ENCODE measurements around the gene SNPH. TPM values are rescaled to one million over a fixed set of nuclear protein-coding genes. Genes with fewer than 3 reads are reported as not detected.
A peak's percentile ranks its signal among the peaks of the same experiment; 100 is the strongest.
"Not testable (repeated sequence)": the region's sequence is repeated elsewhere in the genome, so short reads cannot be mapped to it uniquely, and the experiment has no call there.

The SNPH gene, protein sequence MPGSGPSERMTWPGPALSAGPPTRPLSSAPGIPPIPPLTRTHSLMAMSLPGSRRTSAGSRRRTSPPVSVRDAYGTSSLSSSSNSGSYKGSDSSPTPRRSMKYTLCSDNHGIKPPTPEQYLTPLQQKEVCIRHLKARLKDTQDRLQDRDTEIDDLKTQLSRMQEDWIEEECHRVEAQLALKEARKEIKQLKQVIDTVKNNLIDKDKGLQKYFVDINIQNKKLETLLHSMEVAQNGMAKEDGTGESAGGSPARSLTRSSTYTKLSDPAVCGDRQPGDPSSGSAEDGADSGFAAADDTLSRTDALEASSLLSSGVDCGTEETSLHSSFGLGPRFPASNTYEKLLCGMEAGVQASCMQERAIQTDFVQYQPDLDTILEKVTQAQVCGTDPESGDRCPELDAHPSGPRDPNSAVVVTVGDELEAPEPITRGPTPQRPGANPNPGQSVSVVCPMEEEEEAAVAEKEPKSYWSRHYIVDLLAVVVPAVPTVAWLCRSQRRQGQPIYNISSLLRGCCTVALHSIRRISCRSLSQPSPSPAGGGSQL
- 2.9 and 3.0 TPM in 2 replicates for total RNA-seq (2014; rRNA removed; shearing (Covaris generic))

DNA sequence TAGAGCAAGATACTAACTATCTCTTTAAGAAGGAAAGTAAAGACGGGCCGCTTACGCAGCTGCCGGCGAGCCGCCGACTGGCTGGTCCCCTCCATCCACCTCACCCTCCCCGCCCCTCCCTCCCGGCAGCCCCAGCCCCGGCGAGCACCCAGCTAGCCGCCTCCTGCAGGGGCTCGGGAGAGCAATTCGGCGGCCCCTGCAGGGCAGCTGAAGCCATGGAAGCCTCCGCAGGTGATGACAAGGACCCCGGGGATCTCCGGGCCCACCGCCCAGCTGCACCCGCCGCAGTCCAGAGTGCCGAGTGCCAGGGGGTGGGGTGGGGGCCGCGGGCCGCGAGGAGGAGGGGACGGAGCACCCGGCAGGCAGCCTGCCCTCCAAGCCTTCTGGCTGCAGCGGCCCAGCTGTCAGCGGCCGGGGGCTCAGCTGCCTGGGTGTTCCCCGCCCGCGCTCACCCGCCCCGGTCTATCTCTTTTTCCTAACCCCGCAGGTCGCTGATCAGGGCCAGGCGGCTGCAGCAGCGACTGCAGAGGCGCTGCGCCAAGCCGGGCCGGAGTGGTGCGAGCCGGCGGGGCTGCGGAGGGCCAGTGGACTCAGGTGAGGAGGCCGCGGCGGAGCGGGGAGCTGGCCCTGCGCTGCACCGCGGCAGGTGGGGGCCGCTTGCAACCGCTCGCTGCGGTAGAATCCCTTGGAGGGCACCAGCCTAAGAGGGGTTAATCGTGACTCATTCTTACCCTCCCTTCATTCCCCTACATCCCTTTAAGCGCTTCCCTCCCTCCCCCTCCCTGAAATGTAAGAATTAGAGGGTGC is at the start of gene SNPH:
SNPH (plus strand) TSS at position 128 of the 807 bp plus-strand sequence. CDS start 29,946 bp downstream, outside the sequence.
- Histone ChIP-seq H3K4me1 (0 out of 2 replicates have a peak, but pooled peaks cover 4% of the 10 kb centered on the region), H3K4me3 (peak within 1 kb of the TSS; percentile 61), H3K9me3 (replicated peaks) (no peaks in the 10 kb centered on the region), H3K27ac (peak within 1 kb of the TSS; percentile 4; the same call in 1 of the 2 replicates), H3K27me3 (no peaks in the 10 kb centered on the region), H3K36me3 (no peaks in the 10 kb centered on the region)
- DNase-seq = peak; percentile 78 to 80

DNA sequence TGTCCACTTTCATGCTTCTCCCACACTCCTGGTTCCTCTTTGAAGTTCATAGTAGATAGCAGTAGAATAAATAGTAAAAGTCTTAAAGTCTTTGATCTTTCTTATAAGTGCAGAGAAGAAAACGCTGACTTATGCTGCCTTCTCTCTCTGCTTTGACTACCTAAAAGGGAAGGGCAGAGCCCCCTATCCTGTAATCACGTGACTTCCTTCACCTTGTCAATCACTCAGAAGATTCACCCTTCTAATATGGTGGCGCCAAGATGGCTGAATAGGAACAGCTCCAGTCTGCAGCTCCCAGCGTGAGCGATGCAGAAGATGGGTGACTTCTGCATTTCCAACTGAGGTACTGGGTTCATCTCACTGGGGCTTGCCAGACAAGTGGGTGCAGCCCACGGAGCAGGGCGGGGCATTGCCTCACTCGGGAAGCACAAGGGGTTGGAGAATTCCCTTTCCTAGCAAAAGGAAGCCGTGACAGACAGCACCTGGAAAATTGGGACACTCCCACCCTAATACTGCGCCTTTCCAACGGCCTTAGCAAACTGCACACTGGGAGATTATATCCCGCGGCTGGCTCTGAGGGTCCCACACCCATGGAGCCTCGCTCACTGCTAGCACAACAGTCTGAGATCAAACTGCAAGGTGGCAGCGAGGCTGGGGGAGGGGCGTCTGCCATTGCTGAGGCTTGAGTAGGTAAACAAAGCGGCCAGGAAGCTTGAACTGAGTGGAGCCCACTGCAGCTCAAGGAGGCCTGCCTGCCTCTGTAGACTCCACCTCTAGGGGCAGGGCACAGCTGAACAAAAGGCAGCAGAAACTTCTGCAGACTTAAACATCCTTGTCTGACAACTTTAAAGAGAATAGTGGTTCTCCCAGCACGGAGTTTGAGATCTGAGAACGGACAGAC is 49.3 kb upstream of the SNPH start:
- DNase-seq; H3K4me3 ChIP-seq; H3K4me1 ChIP-seq; H3K9me3 ChIP-seq (replicated peaks); H3K27ac ChIP-seq; H3K36me3 ChIP-seq: not testable (repeated sequence)
- H3K27me3 ChIP-seq = peaks cover 16% of the 10 kb centered on the region; the same call in 1 of the 2 replicates

DNA sequence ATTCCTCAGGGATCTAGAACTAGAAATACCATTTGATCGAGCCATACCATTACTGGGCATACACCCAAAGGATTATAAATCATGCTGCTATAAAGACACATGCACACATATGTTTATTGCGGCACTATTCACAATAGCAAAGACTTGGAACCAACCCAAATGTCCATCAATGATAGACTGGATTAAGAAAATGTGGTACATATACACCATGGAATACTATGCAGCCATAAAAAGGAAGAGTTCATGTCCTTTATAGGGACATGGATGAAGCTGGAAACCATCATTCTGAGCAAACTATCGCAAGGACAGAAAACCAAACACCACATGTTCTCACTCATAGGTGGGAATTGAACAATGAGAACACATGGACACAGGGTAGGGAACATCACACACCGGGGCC is 43.3 kb upstream of the SNPH start:
- not testable (repeated sequence) for H3K4me1 ChIP-seq; DNase-seq; H3K36me3 ChIP-seq; H3K27me3 ChIP-seq; H3K9me3 ChIP-seq (replicated peaks); H3K4me3 ChIP-seq; H3K27ac ChIP-seq

DNA sequence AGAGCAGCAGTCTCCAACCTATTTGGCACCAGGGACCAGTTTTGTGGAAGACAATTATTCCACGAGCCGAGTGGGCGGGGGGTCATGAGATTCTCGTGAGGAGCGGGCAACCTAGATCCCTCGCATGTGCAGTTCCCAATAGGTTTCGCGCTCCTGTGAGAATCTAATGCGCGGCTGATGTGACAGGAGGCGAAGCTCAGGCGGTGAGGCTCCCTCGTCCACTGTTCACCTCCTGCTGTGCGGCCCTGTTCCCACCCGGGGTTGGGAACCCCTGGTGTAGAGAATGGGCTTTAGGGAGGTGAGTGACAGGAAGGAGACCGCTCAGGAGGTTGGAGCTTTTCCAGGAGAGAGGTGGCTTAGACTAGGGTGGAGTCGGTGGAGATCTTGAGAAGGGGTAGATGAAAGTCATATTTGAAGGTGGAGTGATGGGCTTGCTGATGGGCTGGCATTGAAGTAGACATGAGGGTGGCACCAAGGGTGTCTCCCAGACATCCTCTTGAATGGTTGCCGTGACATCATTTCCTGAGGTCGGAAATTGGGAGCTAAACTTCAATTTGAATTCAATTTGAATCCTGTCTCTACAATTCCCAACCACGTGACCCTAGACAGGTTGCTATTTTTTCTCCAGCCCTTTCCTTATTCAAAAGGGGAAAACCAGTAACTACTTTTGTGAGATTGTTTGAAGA is 41.7 kb upstream of the SNPH start:
- no peak overlapping the region for H3K27ac ChIP-seq
- H3K27me3 ChIP-seq = peaks cover 12% of the 10 kb centered on the region
- no peaks in the 10 kb centered on the region for H3K36me3 ChIP-seq
- no peaks in the 10 kb centered on the region for H3K9me3 ChIP-seq (replicated peaks)
- DNase-seq = no peak
- H3K4me3 ChIP-seq = no peak overlapping the region
- H3K4me1 ChIP-seq = no peaks in the 10 kb centered on the region; the same call in 1 of the 2 replicates

DNA sequence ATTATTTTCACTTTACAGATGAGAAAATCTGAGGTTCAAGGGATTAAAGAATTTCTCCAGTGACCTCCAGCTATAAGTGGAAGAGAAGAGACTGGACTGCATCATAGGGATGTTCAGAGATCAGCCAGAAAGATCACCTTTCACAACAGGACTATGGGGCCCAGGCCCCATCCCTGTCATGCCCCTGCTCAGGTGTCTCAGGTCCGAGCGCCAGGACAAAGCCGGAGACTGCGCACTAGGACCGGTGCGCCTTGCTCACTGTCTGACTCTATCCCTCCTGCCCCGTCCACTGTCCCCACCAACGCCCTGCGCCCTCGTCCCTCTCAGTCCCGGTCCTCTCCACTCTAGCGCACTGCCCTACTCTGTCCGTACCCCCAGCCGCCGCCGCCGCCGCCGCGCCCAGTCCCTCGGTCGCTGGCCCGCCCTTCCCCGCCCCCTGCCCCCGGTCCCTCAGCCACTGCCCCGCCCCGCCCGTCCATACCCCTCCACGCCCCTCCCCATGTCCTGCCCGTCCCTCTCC is 40.8 kb upstream of the SNPH start:
- Histone ChIP-seq H3K4me1 (no peaks in the 10 kb centered on the region; the same call in 1 of the 2 replicates), H3K9me3 (replicated peaks) (no peaks in the 10 kb centered on the region), H3K27ac (no peak overlapping the region), H3K36me3 (no peaks in the 10 kb centered on the region), H3K27me3 (peaks cover 19% of the 10 kb centered on the region), H3K4me3 (peak overlapping the region; percentile 44)
- no peak for DNase-seq

DNA sequence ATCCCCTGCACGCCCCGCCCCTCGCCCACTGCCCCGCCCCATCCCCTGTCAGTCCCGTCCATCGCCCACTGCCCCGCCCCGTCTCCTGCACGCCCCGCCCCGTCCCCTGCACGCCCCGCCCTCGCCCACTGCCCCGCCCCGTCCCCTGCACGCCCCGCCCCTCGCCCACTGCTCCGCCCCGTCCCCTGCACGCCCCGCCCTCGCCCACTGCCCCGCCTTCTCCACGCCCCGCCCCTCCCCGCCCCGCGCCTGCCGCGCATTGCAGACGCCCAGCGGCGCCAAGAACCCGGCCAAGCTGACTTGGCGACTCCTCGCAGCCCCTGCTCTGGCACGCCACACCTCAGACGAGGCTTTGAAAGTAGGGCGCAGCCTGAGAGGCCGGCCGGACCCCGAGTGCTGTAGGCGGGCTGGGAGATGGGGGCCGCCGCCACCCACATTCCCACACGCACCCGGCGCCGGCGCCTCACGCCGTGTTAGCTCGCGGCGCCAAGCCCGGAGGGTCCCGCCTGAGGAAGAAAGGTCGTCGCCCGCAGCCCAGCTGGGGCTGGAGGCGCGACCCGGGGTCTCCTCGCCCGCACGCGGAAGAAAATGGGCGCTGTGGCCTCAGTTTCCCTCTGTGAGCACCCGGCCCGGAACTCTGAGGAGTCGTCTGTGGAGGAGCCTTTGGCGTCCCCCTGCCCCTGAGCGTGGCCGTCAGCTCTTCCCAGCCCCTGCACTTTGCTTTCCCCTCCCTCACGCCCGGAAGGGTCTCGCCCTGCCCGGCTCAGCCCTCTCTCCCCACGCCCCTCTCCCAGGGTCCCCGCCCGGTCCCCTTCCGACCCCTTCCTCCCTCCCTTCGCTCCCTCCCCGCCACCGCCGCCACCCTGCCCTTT is 40.1 kb upstream of the SNPH start, which contains the start of gene RAD21L1:
RAD21L1 (plus strand) TSS at position 262 of the 872 bp plus-strand sequence. CDS start 2,410 bp downstream, outside the sequence.
- Histone ChIP-seq H3K4me1 (no peaks in the 10 kb centered on the region; the same call in 1 of the 2 replicates), H3K27me3 (peaks cover 23% of the 10 kb centered on the region), H3K4me3 (peak within 1 kb of the TSS; percentile 67), H3K27ac (peak within 1 kb of the TSS; percentile 47; the same call in 1 of the 2 replicates), H3K9me3 (replicated peaks) (no peaks in the 10 kb centered on the region), H3K36me3 (no peaks in the 10 kb centered on the region)
- peak; percentile 78 to 83 for DNase-seq

DNA sequence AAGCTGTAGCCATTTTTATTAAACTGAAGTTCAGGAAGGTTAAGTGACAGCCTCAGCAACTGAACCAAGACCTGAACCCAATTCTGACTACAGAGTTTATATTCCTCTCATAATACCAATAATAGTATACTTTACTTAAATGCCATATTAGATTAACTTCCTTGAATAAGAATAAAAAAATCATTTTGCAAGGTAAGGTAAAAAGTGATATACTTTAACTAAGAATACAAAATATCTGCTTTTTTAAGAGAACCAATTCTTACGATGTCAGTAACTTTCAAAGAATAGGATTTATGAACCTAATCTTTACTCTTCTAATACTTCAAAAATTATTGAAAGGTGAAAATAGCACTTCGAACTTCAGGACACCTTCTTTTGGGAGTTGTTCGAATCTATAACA is 36.6 kb upstream of the SNPH start:
- Histone ChIP-seq H3K4me3 (no peak overlapping the region), H3K36me3 (no peaks in the 10 kb centered on the region), H3K27ac (no peak overlapping the region), H3K9me3 (replicated peaks) (no peaks in the 10 kb centered on the region), H3K4me1 (no peaks in the 10 kb centered on the region; the same call in 1 of the 2 replicates), H3K27me3 (peaks cover 23% of the 10 kb centered on the region)
- no peak for DNase-seq

DNA sequence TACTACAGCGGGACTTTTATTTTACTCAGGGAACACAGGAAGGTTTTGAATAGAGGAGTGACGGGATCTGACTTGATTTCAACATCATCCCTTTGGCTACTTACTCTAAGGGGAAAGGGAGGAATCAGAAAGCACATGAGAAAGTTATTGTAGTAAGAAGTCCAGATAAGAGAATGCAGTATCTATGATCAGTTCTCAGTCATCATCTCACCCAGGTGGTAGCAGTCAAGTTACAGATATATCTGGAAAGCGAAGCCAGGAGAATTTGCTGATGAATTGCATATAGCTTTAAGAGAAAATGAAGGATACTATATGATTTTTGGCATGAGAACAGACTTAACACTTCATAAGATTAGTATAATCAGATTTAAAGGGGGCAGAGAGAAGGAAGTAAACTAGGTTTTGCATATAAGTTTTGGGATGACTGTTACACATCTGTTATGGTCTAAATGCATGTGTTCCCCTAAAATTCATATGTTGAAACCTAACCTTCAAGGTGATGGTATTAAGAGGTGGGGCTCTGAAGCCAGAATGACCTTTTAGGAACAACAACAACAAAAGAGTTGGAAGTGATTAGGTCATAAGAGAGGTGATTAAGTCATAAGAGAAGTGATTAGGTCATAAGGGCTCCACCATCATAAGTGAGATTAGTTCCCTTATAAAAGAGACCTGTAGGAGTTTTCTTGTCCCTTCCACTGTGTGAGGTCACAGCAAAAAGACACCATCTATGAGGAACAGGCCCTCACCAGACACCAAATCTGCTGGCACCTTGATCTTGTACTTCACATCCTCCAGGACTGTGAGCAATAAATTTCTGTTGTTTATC is 33.6 kb upstream of the SNPH start:
- no peak for DNase-seq
- H3K27ac ChIP-seq = no peak overlapping the region
- peaks cover 16% of the 10 kb centered on the region for H3K27me3 ChIP-seq
- no peak overlapping the region for H3K4me3 ChIP-seq
- no peaks in the 10 kb centered on the region for H3K4me1 ChIP-seq
- H3K36me3 ChIP-seq = no peaks in the 10 kb centered on the region
- no peaks in the 10 kb centered on the region for H3K9me3 ChIP-seq (replicated peaks)

DNA sequence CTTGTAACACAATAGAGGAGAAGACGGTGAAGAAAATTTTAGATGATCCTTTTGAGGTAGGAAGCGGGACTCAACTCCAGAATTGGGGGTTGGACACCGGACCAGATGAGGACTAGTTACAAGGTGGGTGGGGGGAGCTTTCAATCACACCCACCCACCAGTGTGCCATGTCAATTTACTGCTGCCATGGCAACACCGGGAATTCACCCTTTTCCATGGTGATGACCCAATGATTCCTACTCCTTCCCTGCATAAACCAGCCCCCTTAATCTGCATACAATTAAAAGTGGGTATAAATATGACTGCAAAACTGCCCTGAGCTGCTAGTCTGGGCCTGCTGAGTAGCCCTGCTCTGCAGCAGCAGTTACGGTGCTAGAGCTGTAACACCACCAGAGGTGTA is 25.5 kb upstream of the SNPH start:
- H3K9me3 ChIP-seq (replicated peaks) = no peaks in the 10 kb centered on the region; the same call in 1 of the 2 replicates
- peaks cover 11% of the 10 kb centered on the region for H3K27me3 ChIP-seq
- no peak overlapping the region for H3K27ac ChIP-seq
- no peaks in the 10 kb centered on the region; the same call in 1 of the 2 replicates for H3K4me1 ChIP-seq
- no peak for DNase-seq
- H3K4me3 ChIP-seq = no peak overlapping the region
- no peaks in the 10 kb centered on the region for H3K36me3 ChIP-seq

DNA sequence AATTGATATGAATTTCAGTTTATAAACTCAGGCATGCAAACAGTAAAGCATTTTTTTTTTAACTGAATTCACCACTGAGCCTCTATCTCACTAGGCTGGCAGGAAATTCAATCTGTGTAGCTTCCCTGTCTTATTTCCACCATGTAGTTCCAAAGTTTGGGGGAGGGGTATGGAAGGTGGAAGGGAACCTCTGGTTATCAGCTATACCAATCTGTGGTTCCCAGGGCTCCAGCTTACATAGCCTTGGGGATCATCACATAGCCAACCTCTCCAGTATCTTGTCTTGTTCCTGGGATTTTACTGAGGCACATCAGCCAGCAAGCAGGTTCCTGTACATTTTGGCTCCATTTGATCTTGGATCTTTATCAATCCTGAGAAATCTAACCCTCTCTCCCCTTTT is 24.6 kb upstream of the SNPH start:
- no peak for DNase-seq
- H3K9me3 ChIP-seq (replicated peaks) = no peaks in the 10 kb centered on the region; the same call in 1 of the 2 replicates
- no peak overlapping the region for H3K4me3 ChIP-seq
- no peak overlapping the region for H3K27ac ChIP-seq
- H3K4me1 ChIP-seq = peaks cover 2% of the 10 kb centered on the region; the same call in 1 of the 2 replicates
- peaks cover 11% of the 10 kb centered on the region for H3K27me3 ChIP-seq
- no peaks in the 10 kb centered on the region for H3K36me3 ChIP-seq

DNA sequence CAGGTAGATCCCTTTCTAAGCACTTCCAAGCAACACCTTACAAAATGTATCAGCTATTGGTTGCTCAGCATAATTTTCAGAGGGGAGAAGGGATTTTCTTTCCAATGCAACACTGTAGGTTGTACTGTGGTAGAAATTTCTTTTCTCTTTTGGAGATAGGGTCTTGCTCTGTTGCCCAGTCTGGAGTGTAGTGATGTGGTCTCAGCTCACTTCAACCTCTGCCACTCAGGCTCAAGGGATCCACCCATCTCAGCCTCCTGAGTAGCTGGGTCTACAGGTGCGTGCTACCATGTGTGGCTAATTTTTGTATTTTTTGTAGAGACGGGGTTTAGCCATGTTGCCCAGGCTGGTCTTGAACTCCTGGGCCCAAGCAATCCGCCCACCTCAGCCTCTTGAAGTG is 24.0 kb upstream of the SNPH start:
- no peak overlapping the region for H3K4me3 ChIP-seq
- no peaks in the 10 kb centered on the region; the same call in 1 of the 2 replicates for H3K9me3 ChIP-seq (replicated peaks)
- H3K4me1 ChIP-seq = peaks cover 2% of the 10 kb centered on the region; the same call in 1 of the 2 replicates
- peaks cover 11% of the 10 kb centered on the region for H3K27me3 ChIP-seq
- H3K36me3 ChIP-seq = no peaks in the 10 kb centered on the region
- no peak for DNase-seq
- H3K27ac ChIP-seq = no peak overlapping the region

DNA sequence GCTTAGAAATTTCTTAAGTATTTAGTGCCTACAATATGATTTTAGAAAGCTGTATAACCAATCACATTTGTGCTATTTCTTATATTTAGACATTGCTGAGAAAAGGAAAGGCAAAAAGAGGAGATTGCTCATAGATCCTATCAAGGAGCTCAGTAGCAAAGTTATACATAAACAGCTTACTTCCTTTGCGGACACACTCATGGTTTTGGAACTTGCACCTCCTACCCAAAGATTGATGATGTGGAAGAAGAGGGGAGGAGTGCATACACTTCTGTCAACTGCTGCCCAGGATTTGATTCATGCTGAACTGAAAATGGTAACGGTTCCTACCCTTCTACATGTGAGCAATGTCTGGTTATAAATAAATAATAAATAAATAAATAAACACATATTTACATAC is 23.6 kb upstream of the SNPH start:
- peaks cover 2% of the 10 kb centered on the region; the same call in 1 of the 2 replicates for H3K4me1 ChIP-seq
- no peaks in the 10 kb centered on the region; the same call in 1 of the 2 replicates for H3K9me3 ChIP-seq (replicated peaks)
- H3K36me3 ChIP-seq = no peaks in the 10 kb centered on the region
- no peak for DNase-seq
- H3K27ac ChIP-seq = no peak overlapping the region
- no peak overlapping the region for H3K4me3 ChIP-seq
- peaks cover 11% of the 10 kb centered on the region for H3K27me3 ChIP-seq

Data from SJCRH30 (cell line).